Measurements from ENCODE around the gene RNF145.

Gene RNF145

GRCh38 chr5:159112436-159112835 is 96.9 kb downstream of the RNF145 start:
- DNase-seq (ENCODE audit: low spot score), result no peak
